ENCODE data around the gene NOTCH2.

- TF ChIP-seq EP300 (IDR thresholded peaks at IDR 0.05) (no peak), POLR2A (IDR thresholded peaks at IDR 0.05) (no peak), CTCF (IDR thresholded peaks at IDR 0.05) (no peak)
Measured at GRCh38 chr1:119882132-119883049, 187.1 kb downstream of the NOTCH2 start.

Data from ovary (tissue), 3 donors.